Liver (tissue), 9 donors: ENCODE data around the gene CHRD. TPM values are rescaled to one million over a fixed set of nuclear protein-coding genes. Genes with fewer than 3 reads are reported as not detected.

Source experiments
- DNase-seq: peaks from one replicate; pipeline ENCODE4 v3.0.0-alpha.2; 2017; ENCODE audit warnings: low spot score
- H3K27ac ChIP-seq, 2 donors: one replicate each; pipeline ENCODE4 v1.7.0; 2013; ENCODE audit warnings: inconsistent platforms in 2 of 2, low read length in 2 of 2, control low read depth in 1 of 2, low read depth in 1 of 2, mild to moderate bottlenecking in 1 of 2
- H3K27me3 ChIP-seq, 4 donors: one replicate each; pipeline versions ENCODE4 v1.6.1 to v1.7.0; 2013; ENCODE audit warnings: low read length in 3 of 4, inconsistent platforms in 1 of 4, mild to moderate bottlenecking in 1 of 4, moderate library complexity in 1 of 4; ENCODE audit not compliant: control insufficient read depth in 4 of 4, insufficient read depth in 4 of 4
- H3K36me3 ChIP-seq, 4 donors: one replicate each; pipeline versions ENCODE4 v1.6.1 to v1.7.0; 2013; ENCODE audit warnings: low read length in 3 of 4, mild to moderate bottlenecking in 3 of 4, low read depth in 1 of 4, moderate library complexity in 1 of 4; ENCODE audit not compliant: control insufficient read depth in 4 of 4, insufficient read depth in 3 of 4
- H3K4me1 ChIP-seq, 4 donors: one replicate each; pipeline versions ENCODE4 v1.6.1 to v1.7.0; 2013; ENCODE audit warnings: low read length in 3 of 4, mild to moderate bottlenecking in 3 of 4, moderate library complexity in 1 of 4; ENCODE audit not compliant: control insufficient read depth in 4 of 4, insufficient read depth in 4 of 4
- H3K4me3 ChIP-seq, 3 donors: one replicate each; pipeline versions ENCODE4 v1.6.1 to v1.7.0; 2013; ENCODE audit warnings: low read length in 3 of 3, control low read depth in 1 of 3, low read depth in 1 of 3, mild to moderate bottlenecking in 1 of 3
- H3K9ac ChIP-seq, 2 donors: one replicate each; pipeline ENCODE4 v1.7.0; 2013; ENCODE audit warnings: low read length in 2 of 2, mild to moderate bottlenecking in 2 of 2, moderate library complexity in 2 of 2, control low read depth in 1 of 2, low read depth in 1 of 2
- H3K9me3 ChIP-seq, 4 donors: one replicate each; pipeline versions ENCODE4 v1.6.1 to v1.7.0; 2013; ENCODE audit warnings: low read length in 3 of 4; ENCODE audit not compliant: control insufficient read depth in 4 of 4
- ATF3 ChIP-seq: IDR thresholded peaks from 2 replicates; pipeline ENCODE4 v1.6.1; 2016; ENCODE audit warnings: antibody characterized with exemption
- CTCF ChIP-seq: fragments of 150-350 bp; IDR thresholded peaks from 2 replicates; pipeline ENCODE4 v1.5.1; 2017; ENCODE audit warnings: improper control_type of control experiment, low read depth, low read length; ENCODE audit not compliant: missing input control
- EGR1 ChIP-seq, 2 donors: IDR thresholded peaks; 2 replicates each; pipeline ENCODE4 v1.6.1; 2016 to 2018; ENCODE audit warnings: antibody characterized with exemption in 2 of 2, low read depth in 2 of 2
- FOXA1 ChIP-seq: IDR thresholded peaks from 2 replicates; pipeline ENCODE4 v1.6.1; 2016; ENCODE audit warnings: antibody characterized with exemption
- FOXA2 ChIP-seq: IDR thresholded peaks from 2 replicates; pipeline ENCODE4 v1.6.1; 2016; ENCODE audit warnings: antibody characterized with exemption
- HNF4G ChIP-seq: IDR thresholded peaks from 2 replicates; pipeline ENCODE4 v1.6.1; 2016; ENCODE audit warnings: antibody characterized with exemption
- JUND ChIP-seq, 2 donors: IDR thresholded peaks; 2 replicates each; pipeline ENCODE4 v1.6.1; 2016; ENCODE audit warnings: antibody characterized with exemption in 2 of 2
- MAX ChIP-seq: IDR thresholded peaks from 2 replicates; pipeline ENCODE4 v1.6.1; 2016; ENCODE audit warnings: antibody characterized with exemption
- NR2F2 ChIP-seq: IDR thresholded peaks from 2 replicates; pipeline ENCODE4 v1.6.1; 2016; ENCODE audit warnings: antibody characterized with exemption
- RAD21 ChIP-seq, 2 donors: IDR thresholded peaks; 2 replicates each; pipeline ENCODE4 v1.6.1; 2016; ENCODE audit warnings: antibody characterized with exemption in 2 of 2, mild to moderate bottlenecking in 2 of 2
- RXRA ChIP-seq, 2 donors: IDR thresholded peaks; 2 replicates each; pipeline ENCODE4 v1.6.1; 2017 to 2018; ENCODE audit warnings: antibody characterized with exemption in 2 of 2, mild to moderate bottlenecking in 1 of 2
- SP1 ChIP-seq: IDR thresholded peaks from 2 replicates; pipeline ENCODE4 v1.6.1; 2018; ENCODE audit warnings: antibody characterized with exemption, mild to moderate bottlenecking
- TAF1 ChIP-seq: conservative IDR thresholded peaks from 2 replicates; pipeline ENCODE4 v1.6.1; 2016; ENCODE audit warnings: antibody characterized with exemption, mild to moderate bottlenecking
- ZBTB33 ChIP-seq: IDR thresholded peaks from 2 replicates; pipeline ENCODE4 v1.6.1; 2016; ENCODE audit warnings: antibody characterized with exemption
- WGBS: extraction: QIAGEN DNeasy Blood & Tissue Kit; methylation state at CpG from one replicate; pipeline ENCODE4 v1.1.7; 2013; 5-methylcytosine and 5-hydroxymethylcytosine counted together
- polyA plus RNA-seq, 2 donors: library from polyadenylated mRNA; stranded (reverse) in 1 of 2; unstranded in 1 of 2; fragments of 200-250 nt in 1 of 2; fragments of >200 nt in 1 of 2; fragmentation: Nextera tagmentation in 1 of 2; extraction: Ambion mirVana in 1 of 2; gene quantifications; one replicate each; pipeline versions ENCODE4 v1.2.1 to v1.2.3, GENCODE V29; 2013 to 2015
- total RNA-seq, 2 donors: library from RNA; depleted of rRNA; stranded (reverse); fragments of >200 nt; gene quantifications; one replicate each; pipeline ENCODE4 v1.2.3, GENCODE V29; 2014
- donor health status: healthy.
- donor health status: healthy.
- donor health status: healthy.
- donor health status: healthy.
- donor health status: healthy.

CHRD gene
- total and polyA plus RNA-seq, 4 donors: 9.2 to 66.4 (median 34.9) TPM

GRCh38 chr3:184405075-184406030 is 25.5 kb downstream of the CHRD start (continued):
- TF ChIP-seq ZBTB33 (no peak), NR2F2 (no peak)

GRCh38 chr3:184409331-184409926 is 29.6 kb downstream of the CHRD start:
- no peak for DNase-seq
- no peaks in the 10 kb centered on the region for H3K4me1 ChIP-seq
- TF ChIP-seq ATF3 (no peak), JUND (IDR thresholded peaks at IDR 0.05) (no peak), EGR1 (IDR thresholded peaks at IDR 0.05; ENCODE audit: low read depth in 2 of 2) (no peak), ZBTB33 (no peak), FOXA2 (no peak), RAD21 (IDR thresholded peaks at IDR 0.05) (no peak), HNF4G (no peak)
- H3K36me3 ChIP-seq: no peaks in the 10 kb centered on the region
- no peak overlapping the region for H3K4me3 ChIP-seq
- no peaks in the 10 kb centered on the region for H3K27me3 ChIP-seq
- no peaks in the 10 kb centered on the region for H3K9me3 ChIP-seq
- 88% methylated on average over 8 of the region's 8 CpGs for WGBS
- H3K27ac ChIP-seq: no peak overlapping the region
- H3K9ac ChIP-seq: no peak overlapping the region

GRCh38 chr3:184409946-184410500 is 30.2 kb downstream of the CHRD start:
- 92% methylated on average over 12 of the region's 12 CpGs for WGBS
- Histone ChIP-seq H3K36me3 (no peaks in the 10 kb centered on the region), H3K27me3 (no peaks in the 10 kb centered on the region), H3K4me3 (no peak overlapping the region), H3K9ac (no peak overlapping the region), H3K27ac (no peak overlapping the region), H3K9me3 (no peaks in the 10 kb centered on the region), H3K4me1 (no peaks in the 10 kb centered on the region)
- no peak for DNase-seq
- TF ChIP-seq CTCF (no peak), TAF1 (no peak), ZBTB33 (no peak), HNF4G (no peak), JUND (IDR thresholded peaks at IDR 0.05) (no peak), FOXA2 (no peak), ATF3 (no peak), FOXA1 (no peak), RXRA (IDR thresholded peaks at IDR 0.05) (no peak), MAX (no peak), SP1 (no peak), EGR1 (IDR thresholded peaks at IDR 0.05; ENCODE audit: low read depth in 2 of 2) (no peak), RAD21 (IDR thresholded peaks at IDR 0.05) (no peak)
